ENCODE measurements around the gene LIN7B. TPM values are rescaled to one million over a fixed set of nuclear protein-coding genes. Genes with fewer than 3 reads are reported as not detected.

The LIN7B gene
- total RNA-seq, 1 experiment from 2014 or later: 2.6 TPM

DNA sequence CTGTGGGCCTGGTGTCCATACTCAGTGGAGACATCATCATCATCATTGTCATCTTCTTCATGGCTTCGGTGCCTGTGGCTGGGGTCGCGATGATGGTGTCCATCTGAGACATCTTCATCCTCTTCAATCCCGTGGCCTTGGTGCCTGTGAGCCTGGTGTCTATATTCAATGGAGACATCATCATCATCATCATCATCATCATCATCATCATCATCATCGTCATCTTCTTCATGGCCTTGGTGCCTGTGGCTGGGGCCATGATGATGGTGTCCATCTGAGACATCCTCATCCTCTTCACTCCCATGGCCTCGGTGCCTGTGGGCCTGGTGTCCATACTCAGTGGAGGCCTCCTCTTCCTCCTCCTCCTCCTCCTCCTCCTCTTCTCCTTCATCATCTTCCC lies 40.1 kb downstream of the LIN7B start:
- H3K9me3 Mint-ChIP-seq (ENCODE audit: unreplicated experiment): peaks cover 17% of the 10 kb centered on the region
- H3K36me3 Mint-ChIP-seq (ENCODE audit: insufficient read depth, unreplicated experiment): no peaks in the 10 kb centered on the region
- DNase-seq (ENCODE audit: unreplicated experiment): no peak
- no peak overlapping the region for H3K27ac Mint-ChIP-seq (ENCODE audit: low read depth, unreplicated experiment)
- no peak for TF ChIP-seq CTCF (IDR thresholded peaks at IDR 0.05; ENCODE audit: unreplicated experiment)
- H3K4me1 Mint-ChIP-seq (ENCODE audit: insufficient read depth, unreplicated experiment): peaks cover 12% of the 10 kb centered on the region
- POLR2A ChIA-PET: interaction anchor here (1.0 kb wide), 1 partner anchor 161 kb away, joined by 3 read pairs; the partner anchor contains the start of genes GYS1 and RUVBL2
- no peak overlapping the region for H3K4me3 Mint-ChIP-seq (ENCODE audit: unreplicated experiment)
- intact Hi-C loops (cut with micrococcal nuclease): no loop called here
- H3K27me3 Mint-ChIP-seq (ENCODE audit: insufficient read depth, unreplicated experiment): no peaks in the 10 kb centered on the region
- no TSS peak for BruUV-seq (replicated peaks)
- CTCF ChIA-PET: interaction anchor here (0.5 kb wide), 1 partner anchor 8 kb away, joined by 3 read pairs; no protein-coding TSS in a partner anchor

DNA sequence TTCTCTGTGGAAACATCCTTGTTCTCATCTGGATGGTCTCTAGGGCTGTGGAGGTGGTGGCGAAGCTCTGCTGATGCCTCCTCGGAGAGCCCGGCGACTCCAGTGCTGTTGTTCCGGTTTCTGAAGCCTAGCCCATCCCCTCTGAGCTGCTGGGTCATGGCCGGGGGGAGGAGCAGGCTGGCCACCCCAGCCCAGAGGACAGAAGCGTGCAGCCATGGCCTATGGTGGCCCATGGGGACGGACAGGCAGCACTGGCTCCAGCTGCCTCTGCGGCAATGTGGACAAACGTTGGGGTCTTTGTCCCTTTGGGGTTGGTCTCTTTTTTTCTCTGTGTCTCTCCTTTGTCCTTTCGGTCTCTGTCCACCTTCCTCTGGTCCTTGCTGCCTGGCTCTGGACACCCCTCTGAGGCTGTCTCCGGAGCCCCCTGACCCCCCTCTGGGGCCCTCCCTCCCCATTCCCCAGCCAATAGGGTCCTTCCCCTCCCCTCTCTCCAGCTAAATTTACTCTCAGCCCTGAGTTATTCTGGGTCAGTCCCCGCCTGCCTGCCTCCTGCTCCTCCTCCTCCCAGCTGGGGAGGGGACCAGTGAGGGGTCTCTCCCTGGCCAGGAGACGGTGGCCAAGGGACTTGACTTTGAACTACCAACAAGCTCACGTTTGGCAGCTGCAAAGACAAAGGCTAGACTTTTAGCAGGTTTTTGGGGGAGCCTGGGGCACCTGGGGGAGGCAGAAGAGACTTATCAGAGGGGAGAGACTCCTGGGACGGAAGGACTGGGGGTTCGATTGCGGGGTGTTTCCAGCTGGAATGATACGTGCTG lies 41.0 kb downstream of the LIN7B start, which contains the start of gene HRC:
Gene HRC, minus strand, starts transcription at position 392 of the 815 bp plus-strand sequence. Its CDS starts 159 bp downstream, at position 233.
- intact Hi-C loops (cut with micrococcal nuclease): loop anchor here (5.0 kb wide), 1 partner anchor 42 kb away; no protein-coding TSS in a partner anchor
- Mint-ChIP-seq H3K36me3 (ENCODE audit: insufficient read depth, unreplicated experiment) (no peaks in the 10 kb centered on the region), H3K4me3 (ENCODE audit: unreplicated experiment) (no peak within 1 kb of the TSS), H3K27ac (ENCODE audit: low read depth, unreplicated experiment) (no peak within 1 kb of the TSS), H3K4me1 (ENCODE audit: insufficient read depth, unreplicated experiment) (peaks cover 12% of the 10 kb centered on the region), H3K27me3 (ENCODE audit: insufficient read depth, unreplicated experiment) (no peaks in the 10 kb centered on the region), H3K9me3 (ENCODE audit: unreplicated experiment) (peaks cover 17% of the 10 kb centered on the region)
- TF ChIP-seq CTCF (IDR thresholded peaks at IDR 0.05; ENCODE audit: unreplicated experiment): no peak
- no TSS peak for BruUV-seq (replicated peaks)
- DNase-seq (ENCODE audit: unreplicated experiment): no peak
- ChIA-PET CTCF (interaction anchor here (0.6 kb wide), 1 partner anchor 147 kb away, joined by 4 read pairs; no protein-coding TSS in a partner anchor), POLR2A (interaction anchor here (1.0 kb wide), 1 partner anchor 162 kb away, joined by 3 read pairs; the partner anchor contains the start of genes GYS1 and RUVBL2)

- intact Hi-C loops (cut with micrococcal nuclease): loop anchor here (5.0 kb wide), 1 partner anchor 41 kb away; no protein-coding TSS in a partner anchor
- Mint-ChIP-seq H3K4me3 (ENCODE audit: unreplicated experiment) (no peak overlapping the region), H3K4me1 (ENCODE audit: insufficient read depth, unreplicated experiment) (peaks cover 12% of the 10 kb centered on the region), H3K36me3 (ENCODE audit: insufficient read depth, unreplicated experiment) (no peaks in the 10 kb centered on the region), H3K27me3 (ENCODE audit: insufficient read depth, unreplicated experiment) (no peaks in the 10 kb centered on the region), H3K27ac (ENCODE audit: low read depth, unreplicated experiment) (no peak overlapping the region), H3K9me3 (ENCODE audit: unreplicated experiment) (peaks cover 17% of the 10 kb centered on the region)
- CTCF ChIA-PET: no interaction called here
- DNase-seq (ENCODE audit: unreplicated experiment): no peak
- POLR2A ChIA-PET: no interaction called here
- no peak for TF ChIP-seq CTCF (IDR thresholded peaks at IDR 0.05; ENCODE audit: unreplicated experiment)
- no TSS peak for BruUV-seq (replicated peaks)
Observed at GRCh38 chr19:49155820-49156346, 41.7 kb downstream of the LIN7B start.

All from MCF 10A (cell line).